Measurements from ENCODE around the gene IL1RAPL2. TPM values are rescaled to one million over a fixed set of nuclear protein-coding genes. Genes with fewer than 3 reads are reported as not detected.

IL1RAPL2 gene
- total and polyA plus RNA-seq, 2 donors (not counting 3 experiments of a cell fraction or from before 2014, with no cell fraction given): not detected

GRCh38 chrX:105495376-105495775 lies 929.4 kb downstream of the IL1RAPL2 start:
- POLR2A ChIA-PET: no interaction called here
- dilution Hi-C loops (cut with MboI; ENCODE audit: extremely low pct_ligation_motif_present, low sequenced_read_pairs): no loop called here
- no TSS peak for BruUV-seq (replicated peaks)

More at GRCh38 chrX:105495376-105495775, 929.4 kb downstream of the IL1RAPL2 start:
- Histone ChIP-seq H3K4me2 (ENCODE audit: insufficient read depth, low read length) (no peak overlapping the region), H3K4me3 (replicated peaks in 1 of 3; ENCODE audit: insufficient read depth in 1 of 3, low read depth in 1 of 3, low read length in 3 of 3) (no peak overlapping the region), H3K36me3 (ENCODE audit: control insufficient read depth in 2 of 2, extremely low read depth in 1 of 2, insufficient read depth in 2 of 2, low read length in 2 of 2) (no peaks in the 10 kb centered on the region), H3K4me1 (ENCODE audit: control insufficient read depth, extremely low read depth, insufficient read depth, low read length) (no peaks in the 10 kb centered on the region), H3K27me3 (ENCODE audit: control insufficient read depth in 2 of 2, insufficient read depth in 2 of 2, low read length in 2 of 2) (no peaks in the 10 kb centered on the region), H3K9ac (replicated peaks; ENCODE audit: extremely low read depth, insufficient read depth, low read length) (no peak overlapping the region), H3K9me1 (replicated peaks; ENCODE audit: control insufficient read depth, extremely low read depth, insufficient read depth, low read length) (no peaks in the 10 kb centered on the region), H3K9me3 (replicated peaks; ENCODE audit: control insufficient read depth, insufficient read depth, low read length) (no peaks in the 10 kb centered on the region), H4K20me1 (replicated peaks; ENCODE audit: control insufficient read depth, extremely low read depth, insufficient read depth, low read length) (no peaks in the 10 kb centered on the region), H3K79me2 (ENCODE audit: control insufficient read depth, insufficient read depth, low read length) (no peaks in the 10 kb centered on the region), H2AFZ (ENCODE audit: low read depth, low read length) (no peak overlapping the region), H3K27ac (ENCODE audit: insufficient read depth, low read depth, low read length) (no peak overlapping the region)
- no peak for TF ChIP-seq POLR2AphosphoS5 (IDR thresholded peaks at IDR 0.05; ENCODE audit: insufficient read depth, low read depth, low read length)
- TF ChIP-seq FOS (IDR thresholded peaks at IDR 0.05; ENCODE audit: borderline replicate concordance, insufficient read depth, low read length): no peak
- TF ChIP-seq, protein P1, sequence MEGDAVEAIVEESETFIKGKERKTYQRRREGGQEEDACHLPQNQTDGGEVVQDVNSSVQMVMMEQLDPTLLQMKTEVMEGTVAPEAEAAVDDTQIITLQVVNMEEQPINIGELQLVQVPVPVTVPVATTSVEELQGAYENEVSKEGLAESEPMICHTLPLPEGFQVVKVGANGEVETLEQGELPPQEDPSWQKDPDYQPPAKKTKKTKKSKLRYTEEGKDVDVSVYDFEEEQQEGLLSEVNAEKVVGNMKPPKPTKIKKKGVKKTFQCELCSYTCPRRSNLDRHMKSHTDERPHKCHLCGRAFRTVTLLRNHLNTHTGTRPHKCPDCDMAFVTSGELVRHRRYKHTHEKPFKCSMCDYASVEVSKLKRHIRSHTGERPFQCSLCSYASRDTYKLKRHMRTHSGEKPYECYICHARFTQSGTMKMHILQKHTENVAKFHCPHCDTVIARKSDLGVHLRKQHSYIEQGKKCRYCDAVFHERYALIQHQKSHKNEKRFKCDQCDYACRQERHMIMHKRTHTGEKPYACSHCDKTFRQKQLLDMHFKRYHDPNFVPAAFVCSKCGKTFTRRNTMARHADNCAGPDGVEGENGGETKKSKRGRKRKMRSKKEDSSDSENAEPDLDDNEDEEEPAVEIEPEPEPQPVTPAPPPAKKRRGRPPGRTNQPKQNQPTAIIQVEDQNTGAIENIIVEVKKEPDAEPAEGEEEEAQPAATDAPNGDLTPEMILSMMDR (IDR thresholded peaks at IDR 0.05; ENCODE audit: extremely low read depth in 1 of 2, insufficient read depth in 1 of 2, low read depth in 1 of 2, low read length in 2 of 2): no peak
- no peak for TF ChIP-seq JUN (IDR thresholded peaks at IDR 0.05; ENCODE audit: borderline replicate concordance, insufficient read depth, insufficient read length, low read depth)
- no peak for TF ChIP-seq EZH2 (IDR thresholded peaks at IDR 0.05; ENCODE audit: borderline replicate concordance, low read depth, low read length, severe bottlenecking)
- TF ChIP-seq MAX (IDR thresholded peaks at IDR 0.05; ENCODE audit: insufficient read depth, insufficient read length): no peak
- TF ChIP-seq POLR2A (IDR thresholded peaks at IDR 0.05; ENCODE audit: low read depth, low read length): no peak
- TF ChIP-seq MYC (IDR thresholded peaks at IDR 0.05; ENCODE audit: low read depth, low read length): no peak
- TF ChIP-seq GATA2 (IDR thresholded peaks at IDR 0.05; ENCODE audit: insufficient read depth, insufficient read length, low read depth, low read length): no peak
- intact Hi-C loops (cut with micrococcal nuclease): no loop called here
- FAIRE-seq (no peak), DNase-seq (ENCODE audit: low read depth, low spot score) (no peak)
- CTCF ChIA-PET: no interaction called here
